ENCODE data around the gene ZSCAN1.

The ZSCAN1 gene

GRCh38 chr19:58058467-58058866 lies 24.6 kb downstream of the ZSCAN1 start:
- H3K4me3 ChIP-seq (ENCODE audit: low read length) = peak overlapping the region; percentile 30
- DNase-seq (ENCODE audit: low read depth) = no peak
- TF ChIP-seq CTCF (conservative IDR thresholded peaks at IDR 0.05; ENCODE audit: low read depth, low read length) = no peak

- peak; percentile 43 for DNase-seq (ENCODE audit: low read depth)
- H3K4me3 ChIP-seq (ENCODE audit: low read length) = peak within 1 kb of the TSS; percentile 53
Measured at GRCh38 chr19:58059003-58059670, 25.3 kb downstream of the ZSCAN1 start, which contains the start of gene ZNF135. ZNF135 (plus strand) TSS chr19:58059282; CDS start chr19:58060003, 721 bp downstream.

GRCh38 chr19:58059671-58060078 lies 25.9 kb downstream of the ZSCAN1 start:
- no peak for TF ChIP-seq CTCF (conservative IDR thresholded peaks at IDR 0.05; ENCODE audit: low read depth, low read length)
- no peak for DNase-seq (ENCODE audit: low read depth)
- H3K4me3 ChIP-seq (ENCODE audit: low read length) = peak overlapping the region; percentile 53

More at GRCh38 chr19:58059003-58059670, 25.3 kb downstream of the ZSCAN1 start, which contains the start of gene ZNF135:
- TF ChIP-seq CTCF (conservative IDR thresholded peaks at IDR 0.05; ENCODE audit: low read depth, low read length) = no peak

GRCh38 chr19:58060231-58060630 lies 26.4 kb downstream of the ZSCAN1 start:
- TF ChIP-seq CTCF (conservative IDR thresholded peaks at IDR 0.05; ENCODE audit: low read depth, low read length) = no peak
- no peak for DNase-seq (ENCODE audit: low read depth)
- H3K4me3 ChIP-seq (ENCODE audit: low read length) = no peak overlapping the region

- H3K4me3 ChIP-seq (ENCODE audit: low read length) = no peak overlapping the region
- TF ChIP-seq CTCF (conservative IDR thresholded peaks at IDR 0.05; ENCODE audit: low read depth, low read length) = no peak
- no peak for DNase-seq (ENCODE audit: low read depth)
Measured at GRCh38 chr19:58063712-58064111, 29.9 kb downstream of the ZSCAN1 start.

GRCh38 chr19:58067240-58067912 lies 33.6 kb downstream of the ZSCAN1 start:
- H3K4me3 ChIP-seq (ENCODE audit: low read length) = no peak overlapping the region
- TF ChIP-seq CTCF (conservative IDR thresholded peaks at IDR 0.05; ENCODE audit: low read depth, low read length) = no peak
- no peak for DNase-seq (ENCODE audit: low read depth)

- no peak for DNase-seq (ENCODE audit: low read depth)
- no peak for TF ChIP-seq CTCF (conservative IDR thresholded peaks at IDR 0.05; ENCODE audit: low read depth, low read length)
- no peak overlapping the region for H3K4me3 ChIP-seq (ENCODE audit: low read length)
Measured at GRCh38 chr19:58079792-58080191, 46.0 kb downstream of the ZSCAN1 start.
